ENCODE measurements around the gene MEX3B.

Gene MEX3B

DNA sequence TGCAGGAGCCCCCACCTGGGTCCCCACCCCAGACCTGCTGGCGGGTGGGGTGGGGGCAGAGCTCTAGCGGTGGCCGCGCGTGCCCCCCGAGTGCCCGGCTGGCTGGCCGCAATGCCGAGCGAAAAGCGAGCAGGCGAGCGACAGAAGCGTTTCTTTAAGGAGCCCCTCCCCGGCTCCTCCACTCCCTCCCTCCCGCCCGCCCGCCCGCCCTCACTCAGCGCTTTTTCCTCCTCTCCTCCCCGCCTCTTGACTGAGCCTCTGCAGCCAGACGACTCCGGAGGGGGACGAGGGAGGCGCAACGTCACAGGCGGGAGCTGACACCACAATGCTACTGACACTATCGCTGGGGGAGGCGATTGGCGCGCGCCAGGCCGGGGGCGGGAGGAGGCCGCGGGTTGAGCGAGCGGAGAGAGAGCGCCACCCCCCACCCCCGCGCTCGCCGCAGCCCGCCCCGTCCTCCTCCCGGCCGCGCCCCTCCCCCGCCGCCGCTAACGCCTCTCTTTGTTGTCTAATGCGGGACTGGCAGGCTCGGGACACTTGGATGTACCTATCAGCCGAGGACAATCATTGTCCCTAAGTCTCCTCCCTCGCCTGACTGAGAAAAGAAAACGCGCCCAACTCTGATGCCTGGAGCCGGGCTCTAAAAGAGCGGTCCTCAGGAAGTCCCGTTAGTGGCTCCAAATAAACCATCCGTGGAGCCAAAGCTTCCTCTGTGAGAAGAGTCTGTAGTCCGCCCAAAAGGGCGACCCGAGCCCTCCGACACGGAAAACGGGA is at the start of gene MEX3B:
MEX3B (minus strand) TSS at position 127 of the 774 bp plus-strand sequence. CDS start 313 bp downstream, outside the sequence.
- peak; percentile 99 for DNase-seq (ENCODE audit: low spot score)

DNA sequence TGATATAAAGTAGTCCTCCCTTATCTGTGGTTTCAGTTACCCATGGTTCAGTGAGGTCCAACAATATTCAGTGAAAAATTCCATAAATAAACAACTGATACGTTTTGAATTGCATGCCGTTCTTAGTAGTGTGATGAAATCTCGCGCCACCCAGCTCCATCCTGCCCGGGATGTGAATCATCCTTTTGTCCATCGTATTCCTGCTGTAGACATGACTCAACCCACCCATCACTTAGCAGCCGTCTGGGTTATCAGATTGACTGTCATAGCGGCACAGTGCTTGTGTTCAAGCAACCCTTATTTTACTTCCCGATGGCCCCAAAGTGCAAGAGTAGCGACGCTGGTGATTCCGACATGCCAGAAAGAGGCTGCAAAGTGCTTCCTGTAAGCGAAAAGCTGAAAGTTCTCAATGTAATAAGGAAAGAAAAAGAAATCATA is 48.0 kb upstream of the MEX3B start:
- no peak for DNase-seq (ENCODE audit: low spot score)

DNA sequence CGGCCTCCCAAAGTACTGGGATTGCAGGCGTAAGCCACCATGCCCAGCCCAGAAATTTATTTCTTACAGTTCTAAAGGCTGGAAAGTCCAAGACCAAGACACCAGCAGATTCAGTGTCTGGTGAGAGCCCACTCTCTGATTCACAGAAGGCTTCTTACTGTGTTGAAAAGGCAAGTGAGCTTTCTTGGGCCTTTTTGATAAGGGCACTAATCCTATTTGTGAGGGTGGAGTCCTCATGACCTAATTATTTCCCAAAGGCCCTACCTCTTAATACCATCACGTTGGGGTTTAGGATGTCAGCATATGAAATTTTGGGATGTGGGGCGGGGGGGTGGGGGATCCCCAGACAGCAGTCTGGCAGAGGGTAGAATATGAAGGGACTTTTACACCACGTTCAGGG is 47.5 kb upstream of the MEX3B start:
- no peak for DNase-seq (ENCODE audit: low spot score)

DNA sequence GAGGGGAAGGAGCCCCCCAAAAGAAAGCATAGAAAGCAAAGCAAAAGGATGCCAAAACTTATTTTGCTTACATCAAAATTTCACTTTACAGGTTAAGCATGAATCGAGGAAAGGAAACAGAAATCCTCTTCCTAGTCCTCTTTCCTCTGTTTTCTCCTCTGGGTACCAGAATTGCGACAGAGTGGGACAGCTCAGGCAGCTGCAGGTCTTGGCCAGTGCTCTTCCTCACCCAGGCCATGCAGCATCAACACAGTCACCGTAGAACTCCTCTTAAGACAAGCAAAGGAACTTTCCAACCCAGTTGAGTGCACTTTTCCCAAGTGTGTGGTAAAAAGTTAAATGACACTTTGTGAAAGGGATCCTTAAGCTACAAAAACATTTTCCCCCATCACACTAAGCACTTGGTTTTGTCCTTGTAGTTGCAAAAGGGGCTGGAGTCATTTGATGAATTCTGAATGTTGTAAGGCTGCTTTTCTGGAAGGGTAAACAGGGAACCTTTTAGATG is 45.9 kb upstream of the MEX3B start:
- no peak for DNase-seq (ENCODE audit: low spot score)

DNA sequence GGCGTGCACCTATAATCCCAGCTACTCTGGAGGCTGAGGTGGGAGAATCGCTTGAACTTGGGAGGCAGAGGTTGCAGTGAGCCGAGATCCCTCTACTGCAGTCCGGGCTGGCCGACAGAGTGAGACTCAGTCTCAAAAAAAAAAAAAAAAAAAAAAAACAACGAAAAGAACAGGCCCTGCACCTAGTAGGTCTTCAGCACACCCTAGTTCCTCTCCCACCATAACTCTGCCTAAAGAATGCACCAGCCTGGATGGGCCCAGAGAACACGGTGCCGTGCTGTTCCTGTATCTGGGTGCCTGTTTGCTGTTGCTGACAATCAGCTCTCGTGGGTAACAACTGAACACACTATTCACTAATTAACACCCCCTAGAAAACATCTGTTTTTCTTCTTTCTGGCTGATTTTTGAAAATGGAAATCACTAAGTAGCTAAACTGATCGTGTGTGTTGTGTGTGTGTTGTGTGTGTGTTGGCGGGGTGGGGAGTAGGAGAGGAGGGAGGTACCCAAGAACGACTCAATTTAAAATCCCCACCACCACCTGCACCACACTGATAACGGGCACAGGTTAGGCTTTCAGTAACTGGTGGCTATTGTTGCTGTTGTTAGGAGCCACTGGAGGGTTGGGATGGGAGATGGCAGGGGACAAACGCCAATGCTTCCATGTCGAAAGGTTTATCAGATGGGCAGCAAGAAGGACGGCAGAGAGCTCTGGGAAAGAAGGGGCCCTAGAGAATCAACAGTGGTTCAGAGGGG is 40.6 kb upstream of the MEX3B start:
- no peak for DNase-seq (ENCODE audit: low spot score)

DNA sequence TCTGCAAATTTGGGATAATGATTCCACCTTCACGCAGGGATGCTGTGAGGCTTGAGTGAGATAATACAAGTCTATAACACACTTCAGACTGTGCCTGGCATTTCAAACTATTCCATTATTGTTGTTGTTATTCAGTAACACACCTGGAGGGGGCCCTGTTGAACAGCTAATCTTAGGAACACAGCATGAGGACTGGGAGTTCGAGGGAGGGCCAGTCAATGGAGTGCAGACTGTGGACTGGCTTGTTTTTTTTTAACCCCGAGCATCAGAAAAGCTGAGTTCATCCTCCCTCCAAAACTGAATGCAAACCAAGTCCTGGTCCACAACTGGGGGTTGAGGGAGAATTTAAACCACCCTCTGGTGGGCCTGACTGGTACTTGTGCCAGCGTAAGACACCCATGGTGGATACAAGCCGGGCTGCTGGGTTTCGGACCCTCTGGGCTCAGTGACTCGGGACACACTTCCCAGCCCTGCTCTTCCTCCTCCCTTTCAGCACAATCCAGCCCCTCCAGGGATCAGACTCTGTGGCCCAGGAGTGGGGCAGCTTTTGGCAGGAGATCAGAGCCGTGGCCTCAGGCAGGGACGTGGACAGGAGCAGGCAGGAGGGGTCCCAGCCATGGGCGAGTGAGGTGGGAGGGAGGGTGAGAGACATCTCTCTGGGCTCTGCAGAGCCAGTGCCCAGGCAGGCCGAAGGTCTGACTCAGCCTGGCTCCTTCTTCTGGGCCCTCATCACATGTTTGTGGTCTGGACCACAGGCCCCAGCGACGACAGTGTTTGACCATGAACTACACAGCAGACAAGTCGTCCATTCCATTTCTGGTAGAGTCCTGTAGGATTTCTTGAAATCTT is 36.3 kb upstream of the MEX3B start:
- no peak for DNase-seq (ENCODE audit: low spot score)

DNA sequence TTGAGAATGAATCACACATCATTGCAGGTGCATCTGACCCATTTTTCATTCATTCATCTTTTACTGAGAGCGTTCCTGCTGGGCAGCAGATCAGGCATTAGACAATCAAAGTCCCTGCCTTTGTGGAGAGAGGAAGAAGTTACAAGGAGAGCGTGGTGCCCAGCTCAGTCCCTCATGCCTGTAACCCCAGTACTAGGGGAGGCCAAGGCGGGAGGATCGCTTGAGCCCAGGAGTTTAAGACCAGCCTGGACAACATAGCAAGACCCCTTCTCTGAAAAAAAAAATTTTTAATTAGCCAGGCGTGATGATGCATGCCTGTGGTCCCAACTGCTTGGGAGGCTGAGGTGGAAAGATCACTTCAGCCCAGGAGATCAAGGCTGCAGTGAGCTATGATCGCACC is 35.0 kb upstream of the MEX3B start:
- no peak for DNase-seq (ENCODE audit: low spot score)

DNA sequence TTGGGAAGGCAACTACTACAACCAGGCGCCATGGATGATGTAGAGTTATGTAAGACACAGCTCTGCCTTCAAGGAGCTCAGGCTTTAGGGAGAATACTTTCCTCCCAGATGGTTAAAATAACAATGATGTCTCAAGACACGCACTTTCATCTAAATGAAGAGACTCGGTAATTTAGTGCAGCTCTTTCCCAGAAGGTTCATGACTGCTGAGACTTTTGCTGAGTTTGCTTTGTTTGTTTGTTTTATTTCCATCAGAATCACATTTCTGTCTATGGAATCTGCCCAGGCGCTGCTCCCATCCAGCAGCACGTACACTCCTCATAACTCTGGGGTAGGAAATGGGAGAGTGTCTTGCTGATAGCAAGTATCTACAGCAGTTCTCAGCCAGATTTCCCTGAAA is 33.9 kb upstream of the MEX3B start:
- DNase-seq (ENCODE audit: low spot score), result no peak

DNA sequence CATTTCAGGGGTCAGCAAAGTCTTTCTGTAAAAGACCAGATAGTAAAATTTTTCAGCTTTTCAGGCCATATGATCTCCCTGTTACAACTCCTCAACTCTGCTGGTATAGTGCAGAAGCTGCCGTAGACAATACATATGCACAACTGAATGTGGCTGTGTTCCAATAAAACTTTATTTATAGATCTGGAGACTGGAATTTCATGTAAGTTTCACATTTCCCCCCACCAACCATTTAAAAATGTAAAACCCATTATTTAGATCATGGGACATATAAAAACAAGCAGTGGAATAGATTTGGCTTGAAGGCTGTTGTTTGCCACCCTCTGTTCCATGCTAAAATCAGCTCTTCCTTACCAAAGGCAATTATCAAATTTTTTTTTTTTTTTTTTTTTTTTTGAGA is 28.8 kb upstream of the MEX3B start:
- DNase-seq (ENCODE audit: low spot score), result no peak

DNA sequence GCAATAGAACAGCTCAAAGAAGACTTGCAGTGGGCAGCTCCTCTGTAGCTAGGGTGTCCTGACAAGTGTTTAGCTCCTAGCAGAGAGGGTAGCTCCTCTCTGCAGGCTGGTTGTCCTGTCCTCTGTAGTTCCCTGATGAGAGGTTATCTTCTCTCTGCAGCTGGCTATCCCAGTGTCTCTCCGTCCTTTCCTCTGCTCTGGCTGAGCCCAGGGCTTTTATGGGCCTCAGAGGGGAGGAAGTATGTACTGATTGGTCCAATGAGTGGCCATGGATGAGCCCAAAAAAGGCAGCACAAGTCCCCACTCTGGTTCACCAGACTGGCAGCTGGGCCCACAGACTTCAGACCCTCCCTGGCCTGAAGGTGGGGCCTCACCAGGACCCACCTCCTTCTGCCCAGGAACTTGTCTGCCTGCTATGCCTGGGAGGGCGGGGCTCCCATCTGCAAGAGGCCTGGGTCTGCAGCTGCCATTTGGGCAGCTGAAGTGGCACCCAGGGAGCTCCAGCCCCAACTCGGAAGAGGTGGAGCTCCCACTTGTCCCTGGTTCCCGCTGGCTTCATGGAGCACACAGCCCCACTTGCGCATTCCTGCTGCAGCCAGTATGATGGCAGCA is 27.2 kb upstream of the MEX3B start:
- DNase-seq (ENCODE audit: low spot score), result no peak

DNA sequence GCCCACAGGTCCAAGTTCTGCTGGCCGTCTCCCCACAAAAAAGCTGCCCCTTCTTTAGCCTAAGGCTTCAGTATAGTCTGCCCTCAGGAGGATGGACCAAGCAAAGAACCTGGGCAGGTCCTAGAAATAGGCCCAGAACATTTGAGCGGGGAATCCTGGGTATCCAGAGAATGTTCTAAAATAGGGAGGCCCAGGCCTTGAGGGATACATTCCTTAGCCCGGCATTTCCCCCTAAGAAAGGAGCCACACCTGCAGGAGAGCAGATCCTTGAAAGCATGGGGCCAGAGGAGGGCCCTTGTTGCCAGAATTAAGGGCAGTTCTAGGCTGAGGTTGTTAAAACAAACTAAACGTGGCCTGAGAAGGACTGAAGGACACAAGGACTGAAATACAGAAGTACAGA is 20.6 kb upstream of the MEX3B start:
- no peak for DNase-seq (ENCODE audit: low spot score)

DNA sequence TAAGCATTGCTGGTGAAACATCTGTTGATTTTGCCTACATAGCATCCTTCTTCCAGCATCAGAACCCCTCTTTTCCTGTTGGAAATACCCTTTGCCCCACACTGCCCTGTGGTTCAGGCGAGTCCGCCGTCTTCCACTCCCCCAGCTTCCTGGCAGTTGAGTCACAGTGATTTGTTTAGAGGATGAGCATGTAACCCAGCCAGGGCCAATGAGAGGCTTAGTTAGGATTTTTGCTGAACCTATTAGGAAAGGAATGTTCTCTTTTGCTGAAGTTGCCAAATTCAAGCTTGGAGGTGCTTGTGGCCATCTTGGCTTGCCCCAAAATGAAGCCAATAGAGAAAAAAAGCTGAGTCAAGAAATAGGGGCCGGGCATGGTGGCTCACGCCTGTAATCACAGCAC is 19.0 kb upstream of the MEX3B start:
- no peak for DNase-seq (ENCODE audit: low spot score)

DNA sequence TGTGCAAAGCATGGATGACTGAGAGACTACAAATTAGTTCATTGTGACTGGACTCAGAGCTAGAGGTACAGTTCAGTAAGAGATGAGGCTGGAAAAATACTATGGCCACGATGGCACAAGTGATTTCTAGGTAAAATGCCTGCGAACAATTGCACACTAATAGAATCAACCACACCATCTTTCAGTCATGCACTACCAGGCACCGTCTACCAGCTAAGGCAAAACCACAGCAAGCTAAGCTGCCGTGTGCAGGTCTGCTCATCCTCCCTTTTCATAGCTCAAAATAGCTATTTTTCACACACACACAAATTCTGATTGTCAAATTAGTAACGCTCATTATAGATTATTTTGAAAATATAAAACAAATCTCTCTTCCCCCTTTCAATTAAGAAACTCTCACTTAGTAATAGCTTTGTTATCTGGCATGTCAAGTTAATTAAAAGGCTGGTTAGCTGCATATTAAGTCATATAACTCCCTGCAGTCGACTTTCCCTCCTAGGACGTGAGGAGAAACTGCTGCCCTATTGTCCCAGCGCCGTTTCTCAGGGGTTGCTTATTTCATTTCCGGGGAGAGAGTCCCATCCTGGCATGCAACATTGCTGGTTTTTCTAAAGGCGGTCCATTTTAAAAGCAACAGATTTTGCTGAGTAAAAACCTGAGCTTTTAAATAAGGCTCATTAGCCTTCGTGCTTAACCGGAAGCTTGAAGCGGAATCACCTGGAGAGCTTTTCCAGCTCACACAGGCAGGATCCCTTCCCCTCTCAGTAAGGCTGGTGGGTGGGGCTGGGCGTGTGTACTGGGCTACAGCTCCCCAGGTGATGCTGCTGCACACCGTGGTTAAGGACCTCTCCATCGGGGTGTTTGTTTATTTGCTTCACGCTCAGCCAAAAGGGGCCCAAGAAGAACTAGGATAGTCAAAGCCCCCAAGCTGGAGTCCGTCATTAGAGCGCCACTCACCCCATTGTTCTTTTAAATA is 16.9 kb upstream of the MEX3B start:
- no peak for DNase-seq (ENCODE audit: low spot score)

DNA sequence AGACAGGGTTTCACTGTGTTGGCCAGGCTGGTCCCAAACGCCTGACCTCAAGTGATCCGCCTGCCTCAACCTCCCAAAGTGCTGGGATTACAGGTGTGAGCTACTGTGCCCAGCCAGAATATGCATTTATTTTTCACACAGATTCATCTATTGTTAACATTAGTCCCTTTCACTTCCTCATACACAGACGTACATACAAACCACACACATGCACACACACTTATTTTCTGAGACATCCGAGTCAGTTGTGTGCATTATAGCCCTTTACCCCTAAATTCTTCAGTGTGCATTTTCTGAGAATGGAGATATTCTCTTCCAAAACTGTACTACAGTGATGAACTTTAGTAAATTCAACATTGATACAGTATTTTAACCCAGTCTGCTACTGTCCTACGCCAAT is 15.0 kb upstream of the MEX3B start:
- DNase-seq (ENCODE audit: low spot score), result no peak

DNA sequence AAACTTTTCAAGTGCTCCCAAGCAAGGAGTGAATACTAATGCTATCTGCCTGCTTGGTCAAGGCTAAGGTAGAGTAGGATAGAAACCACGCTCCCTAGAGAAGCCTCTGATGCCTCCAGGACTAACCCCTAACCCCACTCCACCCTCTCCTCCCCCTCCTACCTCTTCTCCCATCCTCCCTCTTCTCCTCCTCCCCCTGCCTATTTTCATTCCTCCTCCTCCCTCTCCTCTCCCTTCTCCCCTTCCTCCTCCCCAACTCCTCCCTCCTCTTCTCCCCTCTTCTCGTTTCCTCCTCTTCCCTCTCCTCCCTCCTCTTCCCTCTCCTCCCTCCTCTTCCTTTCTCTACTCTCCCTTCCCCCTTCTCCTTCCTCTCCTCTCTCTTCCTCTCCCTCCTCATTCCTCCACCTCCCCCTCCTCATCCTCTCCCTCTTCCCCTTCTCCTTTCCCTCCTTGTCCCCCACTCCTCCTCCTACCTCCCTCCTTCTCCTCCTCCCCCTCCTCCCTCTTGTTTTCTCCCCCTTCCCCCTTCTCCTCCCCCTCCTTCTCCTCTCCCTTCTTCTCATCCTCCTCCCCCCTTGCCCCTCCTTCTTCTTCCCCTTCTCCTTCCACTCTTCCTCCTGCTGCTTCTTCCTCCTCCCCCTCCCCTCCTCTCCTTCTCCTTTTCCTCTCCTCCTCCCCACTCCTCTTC is 12.8 kb upstream of the MEX3B start:
- no peak for DNase-seq (ENCODE audit: low spot score)

DNA sequence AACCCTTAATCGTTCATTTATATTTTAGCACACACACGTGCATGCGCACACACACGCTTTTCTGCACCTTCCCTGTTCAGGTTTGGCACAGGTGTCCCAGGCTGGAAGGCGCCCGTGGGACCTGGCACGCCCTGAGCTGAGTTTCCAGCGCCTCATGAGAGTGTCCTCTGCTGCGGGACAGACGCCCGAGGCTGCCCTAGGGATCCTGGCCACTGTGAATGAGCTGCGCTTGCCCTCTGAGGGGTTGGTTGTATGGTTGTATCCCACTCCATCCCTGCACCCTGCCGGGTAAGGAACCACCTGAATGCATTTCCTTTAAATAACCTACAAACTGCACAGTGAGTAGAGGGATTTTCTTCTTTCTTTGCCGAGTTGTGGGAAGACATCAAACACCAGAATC is 12.2 kb upstream of the MEX3B start:
- no peak for DNase-seq (ENCODE audit: low spot score)

DNA sequence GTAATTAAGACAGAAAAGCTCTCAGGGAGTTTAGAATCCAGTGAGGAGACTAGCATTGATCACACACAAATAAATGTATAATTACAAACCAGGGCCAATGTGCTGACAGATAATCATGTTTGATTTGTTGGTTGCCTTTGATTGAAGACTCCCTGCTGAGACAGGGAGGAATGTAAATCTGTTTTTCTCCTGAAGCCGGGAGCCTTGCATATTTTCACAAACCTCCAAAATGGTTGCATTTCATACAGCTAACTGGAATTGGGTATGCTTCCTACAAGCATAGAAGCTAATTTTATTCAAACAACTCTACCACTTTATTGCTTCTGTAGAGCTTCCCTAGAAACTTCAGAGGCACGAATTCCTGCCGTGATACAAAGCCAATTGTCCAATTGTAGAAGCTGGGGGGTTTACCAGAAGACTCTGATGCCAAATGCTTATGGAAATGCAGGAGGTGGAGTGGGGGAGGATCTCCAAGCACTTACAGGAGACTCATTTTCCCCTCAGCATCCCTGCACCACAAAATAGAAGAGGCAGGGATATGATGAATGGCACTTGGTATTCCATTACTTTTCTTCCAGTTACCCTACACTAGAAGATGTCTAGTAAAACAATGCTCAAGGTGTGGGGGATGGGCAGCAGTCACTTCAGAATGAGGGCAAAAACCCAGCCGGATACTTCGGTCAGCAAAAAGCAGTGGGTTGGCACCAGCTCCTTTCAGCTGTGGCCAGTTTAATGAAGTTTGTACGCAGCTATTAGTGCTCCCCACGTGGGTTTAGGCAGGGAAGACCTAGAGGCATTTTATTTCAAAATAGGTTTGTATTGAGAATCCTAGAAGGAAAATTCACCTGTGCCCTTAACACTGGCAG is 11.4 kb upstream of the MEX3B start:
- no peak for DNase-seq (ENCODE audit: low spot score)

DNA sequence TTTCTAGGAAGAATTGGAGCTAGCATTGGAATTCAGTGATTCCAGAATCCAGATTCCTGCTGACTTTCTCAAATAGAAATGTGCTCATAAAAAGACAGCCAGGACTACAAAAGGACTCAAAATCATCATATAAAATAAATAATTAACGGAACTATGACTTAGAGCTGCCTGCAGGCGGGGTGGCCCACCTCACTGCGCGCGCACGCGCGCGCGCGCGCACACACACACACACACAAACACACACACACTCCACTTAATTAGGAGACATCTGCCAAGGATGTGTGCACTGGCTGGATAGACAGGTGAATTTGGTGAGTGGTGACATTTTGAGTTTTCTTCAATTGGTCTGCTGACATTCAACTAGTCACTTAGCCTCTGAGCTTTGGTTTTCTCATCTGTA is 6.9 kb upstream of the MEX3B start:
- DNase-seq (ENCODE audit: low spot score), result no peak

DNA sequence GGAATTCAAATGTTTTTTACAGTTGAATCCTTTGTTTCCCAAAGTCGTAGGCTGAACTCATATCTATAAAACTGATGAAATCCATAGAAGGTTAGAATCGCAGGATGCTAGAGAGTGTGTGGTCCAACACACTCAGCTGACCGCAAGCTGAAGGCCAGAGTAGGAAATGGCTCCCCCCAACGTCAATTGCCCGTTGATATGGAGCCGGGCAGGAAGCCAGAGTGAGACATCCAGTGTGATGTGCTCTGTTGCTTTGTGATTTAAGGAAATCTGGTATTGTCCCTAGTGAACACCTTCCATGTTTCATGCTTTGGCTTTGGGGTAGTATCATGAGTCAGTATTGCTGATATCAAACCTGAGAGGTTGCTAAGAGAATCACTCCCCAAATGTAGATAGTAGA is 5.8 kb upstream of the MEX3B start:
- no peak for DNase-seq (ENCODE audit: low spot score)

Measured in HuH-7.5 (cell line).